HG03565 (cell line): ENCODE results near the gene RNF145.

ENCODE experiments used
- ATAC-seq: cut with Tn5 transposase; IDR thresholded peaks from one replicate; pipeline ENCODE4 v1.9.1; 2021; ENCODE audit warnings: mild to moderate bottlenecking, moderate library complexity; ENCODE audit not compliant: unreplicated experiment

Gene RNF145

DNA sequence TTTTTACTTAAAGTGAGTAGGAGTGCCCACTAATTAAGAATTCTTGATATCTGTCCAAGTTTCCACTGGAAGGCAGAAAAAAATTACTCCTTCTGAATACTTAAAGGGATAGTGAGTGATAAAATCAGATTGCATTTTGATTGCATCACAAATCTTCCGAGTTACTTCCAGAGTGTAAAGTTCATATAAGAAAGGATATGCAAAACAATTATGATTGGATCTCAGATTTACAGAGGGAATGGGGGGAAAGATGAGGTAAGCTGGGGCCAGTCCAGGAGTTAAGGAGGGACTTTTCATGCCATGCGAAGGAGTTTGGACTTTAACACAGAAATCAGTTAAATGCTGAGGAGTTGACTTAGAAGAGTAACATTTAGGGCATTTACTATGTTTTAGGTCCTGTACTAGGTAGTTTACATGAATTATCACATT lies 9.3 kb upstream of the RNF145 start:
- no peak for ATAC-seq

DNA sequence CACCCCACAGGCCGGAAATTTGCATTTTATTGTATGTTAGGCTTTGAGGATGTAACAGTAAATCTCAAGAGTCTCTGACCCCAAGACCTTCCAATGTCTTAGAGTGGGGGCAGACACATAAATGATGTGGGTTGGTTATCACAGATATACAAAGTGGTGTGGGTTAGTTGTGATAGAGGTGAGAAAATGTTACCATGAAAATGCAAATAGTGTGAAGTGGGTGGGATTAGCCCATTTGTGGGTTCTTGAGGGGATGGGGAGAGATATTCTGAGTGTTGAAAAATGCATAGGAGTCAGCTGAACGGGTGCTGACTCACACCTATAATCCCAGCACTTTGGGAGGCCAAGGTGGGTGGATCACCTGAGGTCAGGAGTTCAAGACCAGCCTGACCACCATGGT lies 7.9 kb upstream of the RNF145 start:
- ATAC-seq: no peak

GRCh38 chr5:159216454-159216853 lies 7.1 kb upstream of the RNF145 start:
- ATAC-seq: no peak

DNA sequence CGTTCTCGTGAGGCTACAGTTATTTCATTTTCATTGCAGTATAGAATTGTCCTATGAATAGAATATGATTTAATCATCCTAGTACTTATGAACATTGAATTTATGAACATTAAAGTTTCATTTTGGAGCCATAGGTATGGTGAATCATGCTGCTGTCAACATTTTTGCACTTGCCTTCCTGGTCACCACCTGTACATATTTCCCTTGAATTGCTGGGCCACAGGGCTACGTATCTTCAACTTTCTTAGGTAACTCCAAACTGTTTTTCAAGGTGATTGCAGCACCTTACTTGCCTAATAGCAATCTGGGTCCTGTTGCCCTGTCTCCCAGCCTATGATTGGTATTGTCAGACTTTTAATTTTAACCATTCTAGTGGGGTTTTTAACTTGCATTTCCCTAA lies 6.5 kb upstream of the RNF145 start:
- ATAC-seq: no peak

- ATAC-seq: no peak
Observed at GRCh38 chr5:159214486-159215271, 5.3 kb upstream of the RNF145 start.

DNA sequence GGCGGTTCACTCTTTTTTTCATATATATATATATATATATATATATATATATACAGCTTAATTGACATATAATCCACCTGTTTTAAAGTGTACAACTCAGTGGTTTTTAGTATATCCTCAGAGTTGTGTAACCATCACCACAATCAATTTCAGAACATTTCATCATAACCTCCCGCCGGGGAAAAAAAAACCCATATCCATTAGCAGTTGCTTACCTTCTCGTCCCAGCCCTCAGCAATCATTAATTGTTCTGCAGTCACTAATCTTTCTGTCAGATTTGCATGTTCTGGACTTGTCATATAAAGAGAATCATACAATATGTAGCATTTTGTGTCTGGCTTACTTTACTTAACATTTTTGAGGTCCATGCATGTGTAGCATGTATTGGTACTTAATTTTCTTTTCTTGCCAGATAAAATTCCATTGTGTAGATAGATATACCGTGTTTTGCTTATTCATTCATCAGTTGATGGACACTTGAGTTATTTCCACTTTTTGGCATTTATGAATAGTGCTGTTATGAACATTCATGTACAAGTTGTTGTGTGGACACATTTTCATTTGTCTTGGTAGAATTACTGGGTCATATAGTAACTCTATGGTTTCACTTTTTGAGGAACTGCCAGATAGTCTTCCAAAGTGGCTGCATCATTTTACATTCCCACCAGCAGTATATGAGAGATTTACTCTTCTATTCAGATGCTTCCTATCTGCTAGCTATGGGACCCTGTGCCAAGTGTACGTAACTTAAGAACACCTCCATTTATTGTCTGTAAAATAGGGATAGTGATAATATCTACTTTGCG lies 3.5 kb upstream of the RNF145 start:
- no peak for ATAC-seq

- ATAC-seq: no peak
Observed at GRCh38 chr5:159211729-159212174, 2.4 kb upstream of the RNF145 start.

- no peak for ATAC-seq
Observed at GRCh38 chr5:159210846-159211245, 1.5 kb upstream of the RNF145 start.

GRCh38 chr5:159210210-159210661 lies 883 bp upstream of the RNF145 start:
- ATAC-seq: no peak

DNA sequence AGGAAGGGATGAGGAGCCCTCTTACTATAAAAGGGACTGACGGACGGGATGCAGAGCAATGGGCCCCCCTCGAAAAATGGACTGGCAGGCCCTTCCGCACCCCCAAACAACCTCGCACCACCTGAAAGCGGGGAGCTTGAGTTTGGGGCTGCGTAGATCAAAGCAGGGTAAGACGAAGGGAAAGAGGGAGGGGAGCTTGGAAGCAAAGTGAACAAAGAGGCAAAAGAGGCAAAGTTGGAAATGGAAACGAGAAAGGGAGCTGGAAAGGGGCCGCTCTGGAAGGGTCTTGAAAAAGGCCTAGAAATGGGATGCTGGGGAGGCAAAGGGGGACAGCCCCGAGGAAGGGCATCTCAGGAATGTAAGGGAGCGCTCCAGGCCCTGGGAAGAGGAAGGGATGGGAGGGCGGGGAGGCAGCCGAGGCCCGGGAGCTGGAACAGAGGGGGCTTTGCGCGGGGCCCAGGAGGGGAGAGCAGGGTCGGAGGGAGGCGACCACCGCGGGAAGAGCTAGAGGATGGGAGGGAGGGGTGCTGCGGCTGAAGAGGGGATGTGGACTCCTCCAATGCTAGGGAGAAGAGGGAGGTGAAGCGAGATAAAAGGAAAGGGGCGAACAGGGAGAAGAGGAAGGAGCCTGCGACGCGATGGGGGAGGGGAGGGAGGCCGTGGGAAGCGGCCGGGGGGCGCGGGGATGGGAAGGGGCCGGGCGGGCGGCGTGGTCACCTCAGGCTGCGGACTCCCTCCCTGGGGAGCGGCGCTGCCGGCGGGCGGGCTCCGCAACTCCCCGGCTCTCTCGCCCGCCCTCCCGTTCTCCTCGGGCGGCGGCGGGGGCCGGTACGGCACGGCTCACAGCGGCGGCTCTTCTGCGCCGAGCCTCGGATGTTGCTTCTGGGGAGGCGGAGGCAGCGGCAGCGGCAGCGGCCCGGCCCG lies 577 bp downstream of the RNF145 start:
- ATAC-seq: no peak

- ATAC-seq: peak; percentile 23
Observed at GRCh38 chr5:159207686-159208513, 1.5 kb downstream of the RNF145 start.

DNA sequence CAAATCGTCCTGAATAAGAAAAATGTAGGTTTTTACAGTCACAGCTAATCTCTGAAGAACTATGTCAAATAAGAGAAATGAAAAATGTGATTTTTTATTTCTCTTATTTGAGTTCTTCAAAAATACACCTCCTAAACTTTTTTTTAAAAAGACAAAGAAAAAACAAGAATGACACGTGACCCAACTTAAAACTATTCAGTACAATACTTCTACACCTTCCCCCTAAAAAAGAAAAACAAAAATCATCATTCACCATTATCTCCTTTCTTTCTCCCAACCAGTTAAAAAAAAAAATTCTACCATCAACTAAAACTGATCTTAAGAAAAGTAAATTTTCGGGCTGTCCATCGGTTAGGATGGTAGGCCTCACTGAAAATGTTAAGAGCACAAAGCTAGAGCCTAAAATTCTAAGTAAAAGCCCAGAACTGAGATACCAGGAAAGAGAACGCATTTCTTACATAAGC lies 2.1 kb downstream of the RNF145 start:
- ATAC-seq: no peak

DNA sequence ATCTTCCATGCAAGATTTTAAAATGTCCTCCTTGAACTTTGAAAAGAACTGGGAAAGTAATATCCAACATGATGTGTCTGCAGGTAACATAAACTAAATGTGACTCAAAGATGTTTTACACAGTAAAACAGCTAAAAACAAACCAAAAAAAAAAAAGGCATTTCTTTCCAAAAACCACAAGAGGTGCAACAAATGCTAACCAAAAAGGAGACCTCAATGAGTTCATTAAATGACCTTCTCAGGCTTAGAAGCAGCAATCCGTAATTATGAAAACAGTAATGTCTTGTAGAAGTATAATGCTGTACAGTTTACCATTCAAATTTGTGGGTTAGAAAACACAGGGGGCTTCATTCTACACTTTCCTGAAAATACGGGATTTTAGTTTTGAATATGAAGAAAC lies 2.5 kb downstream of the RNF145 start:
- no peak for ATAC-seq

DNA sequence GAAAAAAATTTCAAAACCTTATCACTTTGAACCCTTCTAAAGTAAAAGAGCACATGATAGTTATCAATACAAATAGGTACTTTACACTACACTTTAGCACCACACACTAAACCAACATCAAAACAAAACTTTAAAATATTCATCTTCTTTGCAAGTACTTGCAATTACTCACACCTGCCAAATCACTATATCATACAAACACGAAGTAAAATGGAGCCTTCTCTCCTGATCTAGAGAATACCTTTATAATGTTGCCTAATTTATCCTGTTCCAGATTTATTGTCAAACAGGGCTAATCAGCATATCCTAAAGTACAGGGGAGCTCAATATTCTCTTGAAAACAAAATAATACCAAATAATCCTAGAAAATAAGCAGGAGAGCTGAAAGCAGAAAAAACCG lies 3.0 kb downstream of the RNF145 start:
- ATAC-seq: no peak

DNA sequence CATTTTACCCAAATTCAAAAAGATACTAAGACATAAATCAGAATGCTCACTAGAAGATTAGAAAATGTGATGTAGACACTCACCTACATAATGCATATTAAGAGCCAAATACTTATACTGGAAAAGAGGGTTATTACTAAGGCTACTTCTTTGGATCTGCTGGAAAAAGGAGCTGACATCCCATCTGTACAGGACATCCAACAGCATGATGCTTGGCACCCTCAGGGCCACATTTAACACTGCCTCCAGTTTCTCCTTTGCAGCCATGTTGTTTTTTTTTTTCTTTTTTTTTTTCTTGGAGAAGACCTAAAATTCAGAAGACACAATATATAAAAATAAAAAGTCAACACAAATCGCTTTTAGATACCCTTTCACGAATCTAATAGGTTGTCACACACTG lies 6.0 kb downstream of the RNF145 start:
- ATAC-seq: no peak

DNA sequence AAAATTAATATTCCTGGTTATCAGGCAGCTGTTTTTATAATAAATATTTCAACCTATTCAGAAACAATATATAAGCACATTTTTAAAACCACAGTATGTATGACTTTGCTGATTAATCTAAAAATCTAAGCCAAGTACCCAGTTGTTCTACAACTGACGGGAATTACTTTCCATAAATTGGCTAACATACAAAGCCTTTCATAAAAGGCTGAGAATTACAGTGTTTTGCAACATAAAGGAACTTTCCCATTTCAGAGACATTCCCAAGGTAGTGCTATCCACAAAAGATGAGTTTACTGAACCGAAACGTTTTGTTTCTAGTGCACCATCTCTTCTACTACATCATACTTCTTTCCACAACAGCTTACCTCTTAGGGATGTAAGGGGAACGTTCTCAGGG lies 7.2 kb downstream of the RNF145 start:
- ATAC-seq: no peak

GRCh38 chr5:159199780-159200179 lies 9.6 kb downstream of the RNF145 start:
- no peak for ATAC-seq

GRCh38 chr5:159199225-159199624 lies 10.1 kb downstream of the RNF145 start:
- no peak for ATAC-seq

DNA sequence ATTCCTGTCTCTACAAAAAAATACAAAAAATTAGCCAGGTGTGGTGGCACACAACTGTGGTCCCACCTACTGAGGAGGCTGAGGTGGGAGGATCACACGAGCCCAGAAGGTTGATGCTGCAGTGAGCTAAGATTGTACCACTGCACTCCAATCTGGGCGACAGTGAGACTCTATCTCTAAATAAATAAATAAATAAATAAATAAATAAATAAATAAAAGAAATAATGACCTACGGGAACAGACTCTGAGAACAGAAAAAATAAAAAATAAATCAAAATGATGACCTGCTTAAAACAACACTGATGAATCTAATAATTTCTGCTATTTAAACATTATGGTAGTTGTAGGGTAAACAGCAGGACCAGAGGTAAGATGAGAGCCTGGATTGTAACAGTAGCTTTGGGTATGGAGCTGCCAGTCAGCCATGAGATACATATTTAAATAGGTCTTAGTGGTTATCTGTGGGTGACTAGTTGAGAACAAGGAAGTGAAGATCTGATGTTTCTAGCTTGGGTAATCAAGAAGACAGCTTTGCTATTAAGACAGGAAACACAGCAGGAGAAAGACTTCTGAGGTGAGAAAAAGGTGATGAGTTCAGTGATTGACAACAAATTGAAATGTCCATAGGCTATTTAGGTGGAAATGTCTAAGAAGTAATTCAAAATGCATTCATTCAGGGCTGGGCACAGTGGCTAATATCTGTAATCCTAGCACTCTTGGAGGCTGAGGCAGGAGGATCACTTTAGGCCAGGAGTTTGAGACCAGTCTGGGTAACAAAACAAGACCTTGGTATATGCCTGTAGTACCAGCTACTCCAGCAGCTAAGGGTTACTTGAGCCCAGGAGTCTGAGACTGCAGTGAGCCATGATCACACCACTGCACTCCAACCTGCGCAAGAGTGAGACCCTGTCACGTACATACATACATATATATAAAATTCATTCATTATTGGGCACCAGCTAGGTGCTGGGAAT lies 11.0 kb downstream of the RNF145 start:
- peak; percentile 90 for ATAC-seq
